ENCODE data around the gene MRPS5. TPM values are rescaled to one million over a fixed set of nuclear protein-coding genes. Genes with fewer than 3 reads are reported as not detected.

The MRPS5 gene
- total and polyA plus RNA-seq, 2 donors (not counting 1 experiment from before 2014, with no cell fraction given) = 46.3 to 48.0 TPM

GRCh38 chr2:95091885-95092555 lies 29.6 kb downstream of the MRPS5 start:
- Mint-ChIP-seq H3K9me3 (ENCODE audit: insufficient read depth) (no peaks in the 10 kb centered on the region), H3K27me3 (no peaks in the 10 kb centered on the region), H3K27ac (no peak overlapping the region), H3K4me1 (peaks cover 3% of the 10 kb centered on the region), H3K4me3 (no peak overlapping the region)
- H3K9me3 ChIP-seq (ENCODE audit: control extremely low read depth in 1 of 3, control insufficient read depth in 2 of 3, insufficient read depth in 1 of 3, low read length in 2 of 3) = no peaks in the 10 kb centered on the region
- H2AFZ ChIP-seq (ENCODE audit: insufficient read depth, low read depth, low read length, poor library complexity, severe bottlenecking) = no peak overlapping the region
- no peaks in the 10 kb centered on the region for H3K79me2 ChIP-seq (ENCODE audit: control insufficient read depth, insufficient read depth, low read length)
- ATAC-seq (ENCODE audit: low read depth) (no peak), DNase-seq (no peak)
- no peaks in the 10 kb centered on the region for H4K20me1 ChIP-seq (ENCODE audit: control insufficient read depth, insufficient read depth, low read length, poor library complexity, severe bottlenecking)
- H3K9ac ChIP-seq (ENCODE audit: low read length) = no peak overlapping the region
- intact Hi-C loops (cut with micrococcal nuclease) = no loop called here
- H3K4me2 ChIP-seq (replicated peaks; ENCODE audit: low read depth, low read length, poor library complexity, severe bottlenecking) = no peak overlapping the region
- TF ChIP-seq EZH2 (IDR thresholded peaks at IDR 0.05; ENCODE audit: borderline replicate concordance, insufficient read depth, low read depth, low read length, poor library complexity, severe bottlenecking) (no peak), CTCF (IDR thresholded peaks at IDR 0.05) (no peak)
- no CpG with 5 or more reads among the region's 6 CpGs for WGBS (ENCODE audit: insufficient coverage)
- peaks cover 7 to 43% of the 10 kb centered on the region in 2 experiments for H3K36me3 ChIP-seq (replicated peaks in 1 of 2; ENCODE audit: control extremely low read depth in 1 of 2, control insufficient read depth in 1 of 2, extremely low read depth in 1 of 2, insufficient read depth in 2 of 2, low read length in 1 of 2)
- CTCF ChIA-PET = no interaction called here
- no peaks in the 10 kb centered on the region for H3K27me3 ChIP-seq (replicated peaks in 1 of 4; ENCODE audit: control extremely low read depth in 1 of 4, control insufficient read depth in 3 of 4, insufficient read depth in 4 of 4, low read length in 3 of 4)
- POLR2A ChIA-PET = no interaction called here
- no peaks in the 10 kb centered on the region for H3K4me1 ChIP-seq (ENCODE audit: control insufficient read depth in 2 of 2, insufficient read depth in 2 of 2, low read length in 2 of 2)
- H3K4me3 ChIP-seq (ENCODE audit: control extremely low read depth in 1 of 5, extremely low read depth in 1 of 5, insufficient read depth in 1 of 5, low read depth in 2 of 5, low read length in 4 of 5) = no peak overlapping the region
- no peak overlapping the region for H3K27ac ChIP-seq (ENCODE audit: low read length in 2 of 2)

- 100% methylated on average over 5 of the region's 5 CpGs for WGBS (ENCODE audit: insufficient coverage)
These were observed 34.2 kb downstream of the MRPS5 start for GRCh38 chr2:95087379-95087778.

More at GRCh38 chr2:95087379-95087778, 34.2 kb downstream of the MRPS5 start:
- Mint-ChIP-seq H3K27ac (no peak overlapping the region), H3K27me3 (no peaks in the 10 kb centered on the region), H3K9me3 (ENCODE audit: insufficient read depth) (no peaks in the 10 kb centered on the region), H3K4me1 (no peaks in the 10 kb centered on the region), H3K4me3 (no peak overlapping the region)
- no peak for DNase-seq
- H3K4me3 ChIP-seq (ENCODE audit: control extremely low read depth in 1 of 5, extremely low read depth in 1 of 5, insufficient read depth in 1 of 5, low read depth in 2 of 5, low read length in 4 of 5) = no peak overlapping the region
- no peaks in the 10 kb centered on the region for H3K4me1 ChIP-seq (ENCODE audit: control insufficient read depth in 2 of 2, insufficient read depth in 2 of 2, low read length in 2 of 2)
- no peak overlapping the region for H2AFZ ChIP-seq (ENCODE audit: insufficient read depth, low read depth, low read length, poor library complexity, severe bottlenecking)
- no peak overlapping the region for H3K27ac ChIP-seq (ENCODE audit: low read length in 2 of 2)
- TF ChIP-seq CTCF (IDR thresholded peaks at IDR 0.05) (no peak), EZH2 (IDR thresholded peaks at IDR 0.05; ENCODE audit: borderline replicate concordance, insufficient read depth, low read depth, low read length, poor library complexity, severe bottlenecking) (no peak)
- H3K79me2 ChIP-seq (ENCODE audit: control insufficient read depth, insufficient read depth, low read length) = no peaks in the 10 kb centered on the region
- peaks cover 7 to 53% of the 10 kb centered on the region in 2 experiments for H3K36me3 ChIP-seq (replicated peaks in 1 of 2; ENCODE audit: control extremely low read depth in 1 of 2, control insufficient read depth in 1 of 2, extremely low read depth in 1 of 2, insufficient read depth in 2 of 2, low read length in 1 of 2)
- CTCF ChIA-PET = interaction anchor here (0.8 kb wide), 1 partner anchor 8 kb away, joined by 4 read pairs; no protein-coding TSS in a partner anchor
- ATAC-seq (ENCODE audit: low read depth) = no peak
- intact Hi-C loops (cut with micrococcal nuclease) = no loop called here
- POLR2A ChIA-PET = no interaction called here
- no peak overlapping the region for H3K4me2 ChIP-seq (replicated peaks; ENCODE audit: low read depth, low read length, poor library complexity, severe bottlenecking)
- no peaks in the 10 kb centered on the region for H3K9me3 ChIP-seq (ENCODE audit: control extremely low read depth in 1 of 3, control insufficient read depth in 2 of 3, insufficient read depth in 1 of 3, low read length in 2 of 3)
- H4K20me1 ChIP-seq (ENCODE audit: control insufficient read depth, insufficient read depth, low read length, poor library complexity, severe bottlenecking) = no peaks in the 10 kb centered on the region
- H3K9ac ChIP-seq (ENCODE audit: low read length) = no peak overlapping the region
- no peaks in the 10 kb centered on the region for H3K27me3 ChIP-seq (replicated peaks in 1 of 4; ENCODE audit: control extremely low read depth in 1 of 4, control insufficient read depth in 3 of 4, insufficient read depth in 4 of 4, low read length in 3 of 4)

Data from B cell (primary cell).